Glomerular visceral epithelial cell (primary cell): ENCODE measurements around the gene CYP2W1.

Experiments
- DNase-seq: peaks from one replicate; pipeline ENCODE4 v3.0.0-alpha.2; 2016; ENCODE audit errors: extremely low spot score

Gene CYP2W1

GRCh38 chr7:982511-983003 lies 424 bp upstream of the CYP2W1 start:
- no peak for DNase-seq

DNA sequence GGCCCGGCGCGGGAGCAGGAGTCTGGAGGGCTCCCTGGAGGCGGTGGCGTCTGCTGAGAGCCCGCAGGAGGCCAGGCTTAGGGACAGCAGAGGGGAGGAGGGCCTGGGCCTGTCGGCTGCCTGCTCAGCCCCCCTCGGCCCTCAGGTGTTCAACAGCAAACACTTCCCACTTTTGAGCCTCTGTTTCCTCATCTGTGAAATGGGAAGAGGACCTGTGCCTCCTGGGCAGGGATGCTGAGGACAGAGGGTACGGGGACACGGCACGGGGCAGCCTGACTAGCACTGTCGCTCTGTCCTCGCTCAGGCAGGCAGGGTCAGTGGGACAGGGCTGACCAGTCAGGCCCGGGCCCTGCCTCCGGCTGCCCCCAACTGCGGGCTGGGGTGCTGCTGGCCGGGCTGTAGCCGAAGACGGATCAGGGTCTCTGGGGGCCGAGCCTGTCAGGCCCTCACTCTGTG lies 663 bp downstream of the CYP2W1 start:
- DNase-seq, result no peak

DNA sequence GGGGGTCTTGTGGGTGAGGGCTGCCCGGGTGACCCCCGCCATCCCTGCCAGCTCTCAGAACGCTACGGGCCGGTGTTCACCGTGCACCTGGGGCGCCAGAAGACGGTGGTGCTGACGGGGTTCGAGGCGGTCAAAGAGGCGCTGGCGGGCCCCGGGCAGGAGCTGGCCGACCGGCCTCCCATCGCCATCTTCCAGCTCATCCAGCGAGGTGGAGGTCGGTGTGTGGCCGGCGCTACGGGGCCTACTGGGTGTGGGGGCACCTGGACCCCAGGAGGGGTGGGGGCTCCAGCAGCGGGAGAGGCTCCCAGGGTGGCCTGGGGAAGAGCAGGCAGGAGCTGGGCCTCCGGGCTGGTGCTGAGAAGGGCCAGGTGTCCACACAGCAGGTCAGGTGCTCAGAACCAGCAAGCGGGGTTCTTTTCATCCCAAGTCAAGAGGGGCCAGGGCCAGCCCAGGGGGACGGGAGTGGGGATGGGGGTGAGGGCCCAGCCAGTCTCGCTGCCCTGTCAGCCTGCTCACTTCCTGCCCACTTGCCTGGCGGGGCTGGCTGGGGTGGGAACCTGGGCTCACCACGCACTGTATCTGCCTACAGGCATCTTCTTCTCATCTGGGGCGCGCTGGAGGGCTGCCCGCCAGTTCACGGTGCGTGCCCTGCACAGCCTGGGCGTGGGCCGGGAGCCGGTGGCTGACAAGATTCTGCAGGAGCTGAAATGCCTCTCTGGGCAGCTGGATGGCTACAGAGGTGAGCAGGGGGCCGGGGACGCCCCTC lies 1.6 kb downstream of the CYP2W1 start:
- no peak for DNase-seq

GRCh38 chr7:985127-985416 lies 2.1 kb downstream of the CYP2W1 start:
- DNase-seq, result no peak

GRCh38 chr7:985915-986741 lies 3.1 kb downstream of the CYP2W1 start:
- DNase-seq, result peak; percentile 31

DNA sequence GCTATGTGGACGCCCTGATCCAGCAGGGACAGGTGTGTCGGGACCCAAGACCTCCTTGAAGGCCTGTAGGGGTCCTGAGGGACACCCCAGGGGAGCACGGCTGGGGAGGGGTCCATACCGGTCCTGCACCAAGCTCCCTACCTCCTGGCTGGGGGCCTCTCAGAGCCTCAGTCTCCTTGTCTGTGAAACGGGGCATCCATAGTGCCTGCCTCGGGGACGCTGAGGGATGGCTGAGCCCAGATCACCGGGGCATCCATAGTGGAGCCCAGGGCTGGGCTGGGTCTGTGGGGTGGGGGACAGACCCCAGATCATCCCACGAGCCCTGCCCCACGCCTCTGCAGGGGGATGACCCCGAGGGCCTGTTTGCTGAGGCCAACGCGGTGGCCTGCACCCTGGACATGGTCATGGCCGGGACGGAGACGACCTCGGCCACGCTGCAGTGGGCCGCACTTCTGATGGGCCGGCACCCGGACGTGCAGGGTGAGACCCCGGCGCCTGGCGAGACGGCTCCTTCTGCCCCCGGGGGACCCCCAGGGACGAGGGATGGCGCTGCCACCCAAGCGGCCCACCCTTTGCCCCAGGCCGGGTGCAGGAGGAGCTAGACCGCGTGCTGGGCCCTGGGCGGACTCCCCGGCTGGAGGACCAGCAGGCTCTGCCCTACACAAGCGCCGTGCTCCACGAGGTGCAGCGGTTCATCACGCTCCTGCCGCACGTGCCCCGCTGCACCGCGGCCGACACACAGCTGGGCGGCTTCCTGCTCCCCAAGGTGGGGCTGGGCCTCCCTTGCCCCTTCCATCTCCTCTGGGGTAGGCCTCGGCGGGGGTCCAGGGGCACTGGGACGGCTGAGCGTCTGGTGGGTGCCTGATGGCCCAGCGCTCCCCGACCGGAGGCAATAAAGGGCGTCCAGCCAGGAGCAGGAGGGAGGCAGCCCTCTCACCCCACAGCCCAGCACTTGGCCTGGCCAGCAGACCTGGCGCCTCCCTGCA lies 4.1 kb downstream of the CYP2W1 start:
- DNase-seq, result no peak

- DNase-seq, result no peak
Observed at GRCh38 chr7:987909-988308, 4.9 kb downstream of the CYP2W1 start.

GRCh38 chr7:988426-988911 lies 5.5 kb downstream of the CYP2W1 start:
- no peak for DNase-seq

GRCh38 chr7:988963-989529 lies 6.1 kb downstream of the CYP2W1 start:
- DNase-seq, result no peak

GRCh38 chr7:990352-990932 lies 7.5 kb downstream of the CYP2W1 start:
- no peak for DNase-seq

DNA sequence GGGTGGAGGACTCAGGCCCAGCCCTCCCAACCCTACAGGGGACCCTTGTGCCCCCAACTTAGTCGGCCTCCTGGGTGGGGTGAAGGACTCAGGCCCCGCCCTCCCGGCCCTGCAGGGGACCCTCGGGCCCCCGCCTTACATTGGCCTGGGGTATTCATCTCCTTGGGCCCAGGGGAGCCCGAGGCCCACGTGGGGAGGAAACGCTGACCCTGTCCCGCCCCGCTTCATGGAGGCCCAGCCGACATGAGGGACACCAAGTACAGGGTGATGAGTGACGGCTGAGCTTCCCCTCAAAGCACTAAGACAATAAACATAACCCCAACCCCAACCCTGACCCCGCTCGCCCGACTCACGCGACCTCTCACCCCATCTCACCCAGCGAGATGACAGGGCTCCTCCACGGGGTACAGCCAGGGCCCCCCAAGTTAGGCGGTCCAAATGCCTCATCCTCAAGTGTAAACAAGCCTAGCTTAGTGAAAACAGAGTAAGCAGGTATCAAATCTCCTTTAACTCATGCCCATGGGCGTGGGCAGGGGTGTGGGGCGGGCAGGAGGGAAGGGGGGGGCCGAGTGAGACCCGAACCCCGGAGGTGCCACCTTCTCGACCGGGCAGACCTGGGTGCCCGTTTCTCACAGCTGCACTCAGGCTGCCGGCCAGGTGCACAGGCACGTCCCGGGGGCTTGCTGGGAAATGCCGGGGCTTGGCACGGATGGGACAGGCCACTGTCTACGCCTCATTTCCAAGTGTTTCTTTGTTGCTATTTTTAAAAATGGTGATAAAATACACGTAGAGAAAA lies 8.2 kb downstream of the CYP2W1 start:
- DNase-seq, result no peak

DNA sequence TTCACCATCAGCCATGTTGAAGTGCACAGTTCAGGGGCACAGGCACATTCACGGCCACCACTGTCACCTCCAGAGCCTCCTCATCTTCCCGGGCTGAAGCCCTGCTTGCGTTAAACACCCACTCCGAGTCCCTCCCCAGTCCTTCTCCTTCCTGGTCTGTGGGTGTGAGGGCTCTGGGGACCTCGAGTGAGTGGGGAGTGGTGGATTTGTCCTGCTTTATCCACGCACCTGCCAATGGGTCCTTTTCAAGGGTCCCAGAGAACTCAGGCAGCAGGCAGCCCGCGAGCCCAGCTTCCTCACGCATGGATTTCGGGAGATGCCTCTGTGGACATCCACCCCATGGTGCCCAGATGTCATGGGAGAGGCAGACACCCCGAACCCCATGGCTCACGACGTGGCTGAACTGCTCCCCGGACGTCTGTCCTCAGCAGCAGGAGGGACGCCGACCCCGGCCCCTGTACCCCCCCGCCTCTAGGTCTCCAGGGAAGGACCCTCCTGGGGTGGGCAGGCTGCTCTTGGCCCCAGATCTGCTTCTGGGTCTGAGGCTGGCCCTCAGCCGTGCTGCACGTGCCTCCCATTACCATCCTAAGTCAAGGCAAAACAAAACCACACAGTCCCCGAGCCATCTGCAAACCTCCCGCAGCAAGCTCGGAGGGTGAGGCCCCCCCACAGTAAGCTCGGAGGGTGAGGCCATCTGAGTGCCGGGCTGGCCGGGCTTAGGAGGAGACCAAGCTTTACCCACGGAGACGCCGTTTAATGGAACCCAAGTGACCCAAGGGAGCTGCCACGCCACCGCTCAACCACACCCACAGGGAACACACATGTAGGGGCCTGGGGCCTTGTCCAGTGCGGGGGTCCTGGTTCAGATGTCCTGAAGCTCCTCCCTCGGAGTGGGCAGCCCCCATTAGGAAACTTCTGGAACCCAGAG lies 9.0 kb downstream of the CYP2W1 start:
- DNase-seq, result no peak

DNA sequence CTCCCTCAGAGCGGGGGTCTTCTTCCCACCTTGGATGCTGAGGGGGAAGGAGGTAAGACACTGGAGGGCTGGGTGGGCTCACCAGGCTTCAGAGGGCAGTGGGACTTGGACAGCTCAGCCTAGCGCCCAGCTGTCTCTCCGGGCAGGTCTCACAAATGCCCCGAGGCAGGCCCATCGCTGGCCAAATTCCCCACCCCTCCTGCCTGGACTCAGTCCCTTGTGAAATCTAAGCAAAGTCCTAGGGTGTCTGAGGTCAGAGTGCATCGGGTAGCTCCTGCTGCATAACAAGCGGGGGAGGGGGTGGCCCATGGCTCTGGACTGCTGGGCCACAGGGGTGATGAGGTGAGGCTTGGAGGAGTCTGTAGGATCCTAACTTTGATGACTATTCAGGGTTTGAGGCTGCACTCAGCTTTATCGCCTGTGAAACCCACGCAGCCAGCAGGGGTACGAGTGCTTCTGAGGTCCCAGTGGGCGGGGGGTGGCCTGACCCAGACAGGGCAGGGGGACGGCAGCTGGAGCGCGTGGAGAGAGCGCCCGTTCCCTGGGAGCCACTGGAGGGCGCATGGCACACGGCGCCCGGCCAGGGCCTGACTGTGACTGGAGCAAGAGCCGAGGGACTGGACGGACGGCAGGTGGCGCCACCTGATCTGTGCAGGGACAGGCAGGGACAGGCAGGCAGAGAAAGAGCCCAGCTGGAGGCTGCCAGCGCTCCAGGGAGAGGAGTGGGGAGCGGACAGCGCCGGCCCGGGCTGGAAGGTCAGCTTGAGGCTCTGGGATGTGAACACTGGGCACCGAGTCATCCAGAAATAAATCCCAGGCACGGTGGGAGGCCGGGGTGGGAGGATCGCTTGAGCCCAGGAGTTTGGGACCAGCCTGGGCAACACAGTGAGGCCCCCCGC lies 10.0 kb downstream of the CYP2W1 start:
- peak; percentile 95 for DNase-seq

DNA sequence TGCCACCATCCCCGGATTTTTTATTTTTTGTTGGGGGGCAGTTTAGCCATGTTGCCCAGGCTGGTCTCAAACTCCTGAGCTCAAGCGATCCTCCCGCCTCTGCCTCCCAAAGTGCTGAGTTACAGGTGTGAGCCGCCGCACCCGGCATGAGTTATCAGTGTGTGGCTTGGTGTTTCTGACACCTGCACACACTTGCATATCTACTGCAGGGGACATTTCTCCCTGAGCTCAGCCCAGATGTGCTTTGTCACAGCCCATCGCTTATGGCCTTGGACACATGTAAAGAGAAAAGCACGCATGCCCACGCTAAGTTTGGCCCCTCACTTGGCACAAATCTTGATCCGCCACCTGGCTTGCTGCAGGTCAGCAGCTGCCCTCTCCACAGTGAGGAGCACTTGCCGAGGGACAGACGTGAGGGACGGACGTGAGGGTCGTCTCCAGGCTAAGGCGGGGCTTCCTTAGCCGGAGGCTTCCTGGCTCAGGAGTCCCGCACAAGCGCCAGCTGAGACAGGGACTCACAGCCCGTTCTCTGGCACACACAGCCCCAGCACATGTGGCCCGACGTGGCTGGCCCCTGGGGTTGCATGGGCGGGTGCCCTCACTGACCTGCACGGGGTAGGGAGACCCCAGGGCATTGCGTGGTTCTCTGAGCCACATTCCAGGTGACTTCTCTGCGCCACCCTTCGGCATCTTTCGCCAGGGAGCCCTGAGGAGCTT lies 11.8 kb downstream of the CYP2W1 start:
- DNase-seq, result no peak

DNA sequence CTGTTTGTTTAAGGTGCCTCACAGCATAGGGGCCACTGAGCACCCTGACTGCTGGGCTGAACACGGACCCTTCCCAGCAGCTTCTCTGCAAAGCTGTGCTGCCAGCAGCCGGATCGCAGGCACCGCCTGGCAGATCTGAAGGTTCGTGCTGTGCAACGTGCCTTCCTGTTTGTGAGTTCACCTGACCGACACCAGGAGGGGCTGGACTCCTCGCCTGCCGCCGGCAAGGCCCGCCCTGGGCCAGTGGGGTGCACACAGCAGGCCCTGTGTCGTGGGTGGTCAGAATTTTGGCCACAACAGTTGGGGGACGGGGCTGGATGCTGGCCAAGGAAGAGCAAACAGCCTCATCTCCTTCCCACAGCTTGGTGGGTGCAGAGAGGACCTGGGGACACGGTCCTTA lies 12.6 kb downstream of the CYP2W1 start:
- no peak for DNase-seq

GRCh38 chr7:996079-996872 lies 13.3 kb downstream of the CYP2W1 start:
- no peak for DNase-seq
